BE2C (cell line): ENCODE results near the gene FEN1.

Experiments used
- DNase-seq: peaks from one replicate; pipeline ENCODE4 v3.0.0-alpha.2; 2020
- H3K27me3 ChIP-seq: fragments of 250-450 bp; sonication (Bioruptor Pico); 2 replicates; pipeline ENCODE4 v1.5.1; 2020; ENCODE audit warnings: mild to moderate bottlenecking
- H3K36me3 ChIP-seq: fragments of 250-450 bp; sonication (Bioruptor Pico); 2 replicates; pipeline ENCODE4 v1.5.1; 2020; ENCODE audit warnings: mild to moderate bottlenecking
- H3K4me1 ChIP-seq: fragments of 250-450 bp; sonication (Bioruptor Pico); 2 replicates; pipeline ENCODE4 v1.5.1; 2020
- H3K4me3 ChIP-seq: 2 replicates; pipeline ENCODE4 v1.5.1; 2011; ENCODE audit warnings: low read depth, low read length
- H3K9me3 ChIP-seq: fragments of 250-450 bp; sonication (Bioruptor Pico); 2 replicates; pipeline ENCODE4 v1.5.1; 2020
- CTCF ChIP-seq: IDR thresholded peaks from 2 replicates; pipeline ENCODE4 v1.5.1; 2012; ENCODE audit warnings: mild to moderate bottlenecking, low read depth, low read length

The FEN1 gene

GRCh38 chr11:61787928-61788491 lies 4.7 kb upstream of the FEN1 start:
- TF ChIP-seq CTCF, result peak; percentile 73
- H3K4me3 ChIP-seq, result no peak overlapping the region
- no peaks in the 10 kb centered on the region for H3K27me3 ChIP-seq
- peak; percentile 66 for DNase-seq
- H3K36me3 ChIP-seq, result peaks cover 5% of the 10 kb centered on the region; the same call in 1 of the 2 replicates
- H3K4me1 ChIP-seq, result no peaks in the 10 kb centered on the region
- no peaks in the 10 kb centered on the region for H3K9me3 ChIP-seq

GRCh38 chr11:61791737-61792309 lies 888 bp upstream of the FEN1 start:
- TF ChIP-seq CTCF, result no peak
- DNase-seq, result peak; percentile 76
- Histone ChIP-seq H3K27me3 (no peaks in the 10 kb centered on the region), H3K4me3 (peak overlapping the region; percentile 88), H3K9me3 (no peaks in the 10 kb centered on the region), H3K4me1 (no peaks in the 10 kb centered on the region), H3K36me3 (peaks cover 15% of the 10 kb centered on the region)

GRCh38 chr11:61793083-61793828 lies 545 bp downstream of the FEN1 start:
- Histone ChIP-seq H3K27me3 (no peaks in the 10 kb centered on the region), H3K36me3 (peaks cover 20% of the 10 kb centered on the region), H3K9me3 (no peaks in the 10 kb centered on the region), H3K4me1 (no peaks in the 10 kb centered on the region), H3K4me3 (peak overlapping the region; percentile 88)
- no peak for DNase-seq
- TF ChIP-seq CTCF, result no peak

- H3K4me3 ChIP-seq, result peak overlapping the region; percentile 88
- H3K9me3 ChIP-seq, result no peaks in the 10 kb centered on the region
- no peaks in the 10 kb centered on the region for H3K27me3 ChIP-seq
- H3K36me3 ChIP-seq, result peaks cover 25% of the 10 kb centered on the region
- no peak for TF ChIP-seq CTCF
- H3K4me1 ChIP-seq, result no peaks in the 10 kb centered on the region
- DNase-seq, result no peak
These were observed 1.1 kb downstream of the FEN1 start for GRCh38 chr11:61793829-61794204.

GRCh38 chr11:61794579-61794978 lies 1.9 kb downstream of the FEN1 start:
- H3K9me3 ChIP-seq, result no peaks in the 10 kb centered on the region
- no peak for TF ChIP-seq CTCF
- H3K27me3 ChIP-seq, result no peaks in the 10 kb centered on the region
- H3K36me3 ChIP-seq, result peaks cover 25% of the 10 kb centered on the region
- no peaks in the 10 kb centered on the region for H3K4me1 ChIP-seq
- H3K4me3 ChIP-seq, result no peak overlapping the region
- DNase-seq, result no peak

GRCh38 chr11:61795459-61795858 lies 2.7 kb downstream of the FEN1 start:
- H3K4me3 ChIP-seq, result no peak overlapping the region
- no peaks in the 10 kb centered on the region for H3K9me3 ChIP-seq
- no peak for DNase-seq
- peaks cover 27% of the 10 kb centered on the region for H3K36me3 ChIP-seq
- H3K27me3 ChIP-seq, result no peaks in the 10 kb centered on the region
- no peaks in the 10 kb centered on the region for H3K4me1 ChIP-seq
- no peak for TF ChIP-seq CTCF
